Measurements from ENCODE around the gene NAGS. TPM values are rescaled to one million over a fixed set of nuclear protein-coding genes. Genes with fewer than 3 reads are reported as not detected.
"Not testable (repeated sequence)": the region's sequence is repeated elsewhere in the genome, so short reads cannot be mapped to it uniquely, and the experiment has no call there.

NAGS gene
- total RNA-seq, 1 experiment from 2014 or later, result 3.1 TPM

DNA sequence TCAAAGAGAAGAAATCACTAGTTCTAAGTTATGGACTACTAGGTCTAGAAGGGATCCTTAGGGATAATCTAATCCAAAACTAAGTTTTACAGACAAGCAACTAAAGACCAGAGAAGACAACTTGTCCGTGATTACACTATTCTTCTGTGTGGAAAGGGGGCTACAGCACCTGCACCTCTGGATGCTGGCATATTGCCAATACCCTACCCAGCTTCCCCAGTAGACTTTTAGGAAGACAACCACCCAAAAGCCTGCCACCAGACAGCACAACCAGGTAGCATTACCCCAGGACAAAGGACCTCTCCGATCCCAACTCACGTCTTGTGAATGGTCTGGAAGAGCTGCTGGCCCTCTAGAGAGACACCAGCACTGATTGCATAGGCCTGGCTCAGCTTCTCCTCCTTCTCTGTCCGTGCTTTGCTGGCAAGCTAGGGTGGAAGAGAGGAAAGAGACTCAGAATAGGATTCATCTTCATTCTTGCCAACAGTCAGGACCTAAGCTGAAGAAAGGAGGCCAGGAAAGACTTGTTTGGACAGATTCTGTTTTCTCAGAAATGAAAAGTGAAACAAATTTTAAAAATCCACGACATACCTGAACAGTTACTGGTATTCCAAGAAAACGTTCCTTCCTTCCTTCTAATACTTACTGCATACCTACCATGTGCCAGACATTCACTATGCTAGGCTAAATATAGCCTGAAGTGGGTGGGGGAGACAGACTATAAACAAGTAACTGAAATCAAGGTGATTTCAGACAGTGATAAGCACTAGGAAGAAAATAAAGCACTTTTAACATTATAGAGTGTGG lies 35.6 kb downstream of the NAGS start:
- no peak for DNase-seq (ENCODE audit: low spot score)

DNA sequence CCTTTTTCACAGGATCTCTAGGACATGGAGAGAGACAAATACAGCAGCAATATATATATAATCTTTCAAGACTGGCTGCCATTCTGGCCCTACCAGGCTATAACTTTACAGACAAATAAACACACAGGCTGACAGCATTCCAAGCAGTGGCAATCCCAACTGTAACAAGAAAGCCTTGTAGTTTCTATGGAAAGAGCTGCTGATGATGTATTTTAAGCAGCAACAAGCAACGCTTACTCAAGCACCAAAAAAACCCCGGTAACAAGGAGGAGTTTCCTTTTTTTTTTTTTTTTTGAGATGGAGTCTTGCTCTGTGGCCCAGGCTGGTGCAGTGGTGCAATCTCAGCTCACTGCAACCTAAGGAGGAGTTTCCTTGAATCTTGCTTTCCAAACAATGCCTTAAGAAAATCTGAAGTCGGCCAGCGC lies 38.9 kb downstream of the NAGS start:
- no peak for DNase-seq (ENCODE audit: low spot score)

DNA sequence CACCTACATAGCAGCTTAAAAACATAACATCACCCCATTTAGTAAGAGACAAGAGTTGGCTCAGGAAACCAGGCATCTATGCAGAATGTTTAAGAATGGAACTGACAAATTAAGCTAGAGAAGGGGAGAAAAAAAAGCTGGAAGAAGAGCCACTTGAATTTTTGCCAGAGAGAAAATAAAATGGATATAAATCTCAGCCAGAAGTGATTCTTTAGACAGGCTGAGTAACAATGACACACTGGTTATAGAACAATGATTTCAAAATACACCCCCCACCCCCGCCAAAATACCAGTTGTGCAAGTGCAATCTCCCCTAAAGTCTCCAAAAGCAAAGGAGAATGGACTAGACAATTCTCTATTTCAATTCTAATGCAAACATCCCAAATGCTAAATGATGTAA lies 39.6 kb downstream of the NAGS start:
- no peak for DNase-seq (ENCODE audit: low spot score)

DNA sequence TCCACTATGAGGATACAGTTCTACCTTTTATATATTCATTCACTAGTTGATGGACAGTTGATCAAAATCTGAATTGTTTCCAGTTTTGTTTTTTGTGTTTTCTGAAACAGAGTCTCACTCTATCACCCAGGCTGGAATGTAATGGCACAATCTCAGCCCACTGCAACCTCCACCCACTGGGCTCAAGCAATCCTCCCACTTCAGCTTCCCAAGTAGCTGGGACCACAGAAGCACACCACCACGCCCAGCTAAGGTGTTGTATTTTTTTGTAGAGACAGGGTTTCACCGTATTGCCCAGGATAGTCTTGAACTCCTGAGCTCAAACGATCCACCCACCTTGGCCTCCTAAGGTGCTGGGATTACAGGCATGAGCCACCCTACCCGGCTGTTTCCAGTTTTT lies 41.1 kb downstream of the NAGS start:
- no peak for DNase-seq (ENCODE audit: low spot score)

DNA sequence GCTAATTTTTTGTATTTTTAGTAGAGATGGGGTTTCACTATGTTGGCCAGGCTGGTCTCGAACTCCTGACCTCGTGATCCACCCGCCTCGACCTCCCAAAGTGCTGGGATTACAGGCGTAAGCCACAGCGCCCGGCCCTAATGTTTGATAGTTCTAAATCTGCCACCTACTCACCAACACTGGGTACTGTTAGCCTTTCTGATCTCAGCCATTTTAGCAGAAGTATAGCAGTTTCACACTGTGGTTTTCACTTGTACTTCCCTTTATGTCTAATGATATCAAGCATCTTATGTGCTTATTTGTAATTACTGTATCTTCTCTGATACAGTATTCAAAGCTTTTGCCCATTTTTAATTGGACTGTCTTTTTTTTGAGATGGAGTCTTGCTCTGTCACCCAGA lies 42.5 kb downstream of the NAGS start:
- not testable (repeated sequence) for DNase-seq (ENCODE audit: low spot score)

DNA sequence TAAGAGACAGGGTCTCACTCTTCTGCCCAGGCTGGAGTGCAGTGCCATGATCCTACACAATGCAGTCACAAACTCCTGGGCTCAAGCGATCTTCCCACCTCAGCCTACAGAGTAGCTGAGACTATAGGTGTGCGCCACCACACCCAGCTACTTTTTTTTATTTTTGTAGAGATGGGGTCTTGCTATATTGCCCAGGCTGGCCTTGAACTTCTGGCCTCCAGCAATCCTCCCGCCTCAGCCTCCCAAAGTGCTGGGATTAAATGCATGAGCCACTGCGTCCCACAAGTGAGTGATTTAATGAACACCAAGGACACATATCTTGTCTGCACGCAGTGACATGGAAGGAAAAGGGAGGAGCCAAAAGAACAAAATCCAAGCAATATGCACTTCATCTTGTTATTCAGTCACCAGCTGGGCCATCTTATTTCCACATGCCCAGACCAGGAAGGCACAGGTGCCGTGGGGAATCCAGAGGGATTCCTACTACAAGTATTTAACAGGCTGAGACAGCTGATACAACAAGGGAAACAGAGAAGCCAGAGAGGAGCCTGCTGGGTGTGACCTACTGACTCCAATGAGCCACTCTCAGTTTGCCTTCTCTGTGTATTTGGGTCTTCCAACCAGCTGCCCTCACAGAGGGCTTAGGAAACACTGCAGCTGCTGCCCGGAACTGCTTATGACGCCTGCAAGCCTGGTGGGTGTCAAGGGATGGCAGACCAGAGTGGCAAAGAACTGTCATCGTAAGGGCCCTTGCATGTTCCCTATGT lies 45.1 kb downstream of the NAGS start:
- no peak for DNase-seq (ENCODE audit: low spot score)

DNA sequence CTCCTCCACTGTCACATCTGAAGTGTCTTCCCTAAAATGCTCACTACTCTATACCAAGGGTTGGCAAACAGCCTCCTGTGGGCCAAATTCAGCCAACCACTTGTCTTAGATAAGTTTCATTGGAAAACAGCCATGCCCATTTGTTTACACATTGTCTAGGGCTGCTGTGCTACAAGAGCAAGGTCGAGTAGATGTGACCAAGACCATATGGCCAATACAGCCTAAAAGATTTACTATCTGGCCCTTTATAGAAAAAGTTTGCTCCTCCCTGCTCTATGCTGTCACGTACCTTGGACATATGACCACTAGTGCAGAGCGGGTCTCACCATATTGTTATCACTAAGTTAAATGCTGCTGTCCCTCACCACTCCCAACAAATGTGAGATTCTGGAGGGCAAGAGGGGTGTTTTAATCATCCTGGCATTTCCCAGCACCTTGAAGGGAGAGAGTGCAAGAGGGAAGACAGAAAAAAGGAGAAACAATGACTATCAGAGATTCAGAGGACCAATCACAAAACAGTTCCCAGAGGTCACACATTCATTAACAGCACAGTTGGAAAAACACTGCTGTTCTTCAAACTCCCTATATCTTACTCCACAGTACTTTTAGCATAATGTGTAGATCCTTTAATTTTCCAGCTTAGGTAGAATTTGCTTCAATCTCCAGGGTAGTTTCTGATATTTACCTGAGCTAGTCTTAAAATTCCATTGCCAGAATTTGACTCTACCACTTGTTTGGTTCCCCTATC lies 48.9 kb downstream of the NAGS start:
- DNase-seq (ENCODE audit: low spot score), result peak; percentile 28

Other genes with a start within 250 kb of the NAGS start
- 4.2 and 6.1 TPM in 2 replicates for gene SOST, start 245.8 kb upstream of the NAGS start, total RNA-seq (2014; rRNA removed; shearing (Covaris generic))
- 34.3 and 37.3 TPM in 2 replicates for gene DUSP3, start 225.6 kb upstream of the NAGS start, total RNA-seq (2014; rRNA removed; shearing (Covaris generic))
- not detected in 2 replicates for gene CFAP97D1, start 224.2 kb upstream of the NAGS start, total RNA-seq (2014; rRNA removed; shearing (Covaris generic))
- 4.0 and 4.3 TPM in 2 replicates for gene MPP3, start 171.5 kb upstream of the NAGS start, total RNA-seq (2014; rRNA removed; shearing (Covaris generic))
- gene CD300LG, start 157.4 kb upstream of the NAGS start, total RNA-seq (2014; rRNA removed; shearing (Covaris generic)), result not detected in 2 replicates
- 1.2 and 1.8 TPM in 2 replicates for gene MPP2, start 97.1 kb upstream of the NAGS start, total RNA-seq (2014; rRNA removed; shearing (Covaris generic))
- gene PPY, start 62.1 kb upstream of the NAGS start, total RNA-seq (2014; rRNA removed; shearing (Covaris generic)), result not detected in 2 replicates
- 0.17 TPM in 1 of 2 replicates, not detected in the other for gene PYY, start 50.7 kb upstream of the NAGS start, total RNA-seq (2014; rRNA removed; shearing (Covaris generic))
- 45.9 and 54.9 TPM in 2 replicates for gene TMEM101, start 10.3 kb downstream of the NAGS start, total RNA-seq (2014; rRNA removed; shearing (Covaris generic))
- 62.2 and 65.0 TPM in 2 replicates for gene LSM12, start 62.0 kb downstream of the NAGS start, total RNA-seq (2014; rRNA removed; shearing (Covaris generic))
- gene G6PC3, start 66.1 kb downstream of the NAGS start, total RNA-seq (2014; rRNA removed; shearing (Covaris generic)), result 51.0 and 71.2 TPM in 2 replicates
- 13.7 and 16.8 TPM in 2 replicates for gene HDAC5, start 119.0 kb downstream of the NAGS start, total RNA-seq (2014; rRNA removed; shearing (Covaris generic))
- gene HROB, start 137.3 kb downstream of the NAGS start, total RNA-seq (2014; rRNA removed; shearing (Covaris generic)), result 4.0 and 7.0 TPM in 2 replicates
- not detected in 2 replicates for gene ASB16, start 166.1 kb downstream of the NAGS start, total RNA-seq (2014; rRNA removed; shearing (Covaris generic))
- 16.4 and 19.1 TPM in 2 replicates for gene TMUB2, start 182.3 kb downstream of the NAGS start, total RNA-seq (2014; rRNA removed; shearing (Covaris generic))
- gene ATXN7L3, start 195.3 kb downstream of the NAGS start, total RNA-seq (2014; rRNA removed; shearing (Covaris generic)), result 26.6 and 33.0 TPM in 2 replicates
- 36.4 and 40.3 TPM in 2 replicates for gene UBTF, start 215.1 kb downstream of the NAGS start, total RNA-seq (2014; rRNA removed; shearing (Covaris generic))

Measured in H4 (cell line).